ENCODE results near the gene EXO5. TPM values are rescaled to one million over a fixed set of nuclear protein-coding genes. Genes with fewer than 3 reads are reported as not detected.

The EXO5 gene
- total and polyA plus RNA-seq, 2 of the 8 experiments (the other 6 are each of a cell fraction or from before 2014, with no cell fraction given) = 4.4 to 8.5 TPM

GRCh38 chr1:40564913-40565312, 56.3 kb downstream of the EXO5 start:
- H4K5ac ChIP-seq (ENCODE audit: insufficient read length, low read depth, low read length) = no peak overlapping the region
- no peak overlapping the region for H3K9ac ChIP-seq (replicated peaks in 1 of 4; ENCODE audit: extremely low read depth in 1 of 4, low read depth in 3 of 4, low read length in 3 of 4)
- no peak overlapping the region for H4K91ac ChIP-seq (replicated peaks; ENCODE audit: insufficient read length, low read length)
- no peak overlapping the region for H2BK12ac ChIP-seq (ENCODE audit: low read depth, low read length)
- H3K4me1 ChIP-seq (replicated peaks in 1 of 4; ENCODE audit: control insufficient read depth in 3 of 4, insufficient read depth in 4 of 4, low read length in 3 of 4) = no peaks in the 10 kb centered on the region
- TF ChIP-seq POU5F1 (IDR thresholded peaks at IDR 0.05; ENCODE audit: low read depth, low read length) (no peak), GTF2F1 (IDR thresholded peaks at IDR 0.05; ENCODE audit: borderline replicate concordance, low read depth, low read length) (no peak), HDAC6 (IDR thresholded peaks at IDR 0.05; ENCODE audit: low read depth, low read length) (no peak), RBBP5 (IDR thresholded peaks at IDR 0.05; ENCODE audit: borderline replicate concordance, low read depth, low read length) (no peak), ATF3 (IDR thresholded peaks at IDR 0.05; ENCODE audit: insufficient read depth, low read depth, low read length) (no peak), POLR2AphosphoS5 (IDR thresholded peaks at IDR 0.05; ENCODE audit: low read depth, low read length) (no peak), HDAC2 (IDR thresholded peaks at IDR 0.05; ENCODE audit: borderline replicate concordance in 1 of 2, low read depth in 2 of 2, low read length in 2 of 2) (no peak), YY1 (IDR thresholded peaks at IDR 0.05; ENCODE audit: low read depth, low read length) (no peak)
- H2BK20ac ChIP-seq (ENCODE audit: low read length) = no peak overlapping the region
- H4K20me1 ChIP-seq (replicated peaks in 1 of 2; ENCODE audit: control insufficient read depth in 1 of 2, insufficient read depth in 2 of 2, low read length in 2 of 2) = no peaks in the 10 kb centered on the region
- H3K79me2 ChIP-seq (ENCODE audit: control insufficient read depth in 1 of 2, insufficient read depth in 2 of 2, low read length in 2 of 2) = no peaks in the 10 kb centered on the region
- no peaks in the 10 kb centered on the region for H3K36me3 ChIP-seq (ENCODE audit: control insufficient read depth in 2 of 4, insufficient read depth in 4 of 4, low read length in 3 of 4)
- POLR2A ChIA-PET (ENCODE audit: partially characterized antibody) = no interaction called here
- H2BK5ac ChIP-seq (ENCODE audit: low read depth, low read length) = no peak overlapping the region
- H3K27ac ChIP-seq (ENCODE audit: low read depth, low read length) = no peak overlapping the region
- no peaks in the 10 kb centered on the region for H3K9me3 ChIP-seq (ENCODE audit: insufficient read depth in 2 of 2, low read depth in 1 of 2, low read length in 1 of 2)
- no peaks in the 10 kb centered on the region for H3K79me1 ChIP-seq (ENCODE audit: low read depth, low read length)
- H4K8ac ChIP-seq (ENCODE audit: extremely low read depth, insufficient read depth, low read length) = no peak overlapping the region
- no peak overlapping the region for H2BK120ac ChIP-seq (replicated peaks; ENCODE audit: low read depth, low read length)
- no peak overlapping the region for H3K56ac ChIP-seq (replicated peaks; ENCODE audit: insufficient read length, low read depth, low read length)
- CTCF ChIA-PET (ENCODE audit: partially characterized antibody) = no interaction called here
- WGBS, 2 experiments (ENCODE audit: extremely low coverage in 1 of 2, insufficient coverage in 1 of 2, insufficient read length in 1 of 2, insufficient replicate concordance in 2 of 2, low coverage in 1 of 2, low lambda C conversion rate in 2 of 2, missing lambda C conversion rate in 1 of 2) = 88% methylated on average over 3 of the region's 3 CpGs; no CpG with 5 or more reads in 1 of the 2 experiments
- H2AFZ ChIP-seq (ENCODE audit: low read length) = no peak overlapping the region; the same call in 1 of the 2 replicates
- no peaks in the 10 kb centered on the region for H3K27me3 ChIP-seq (replicated peaks in 1 of 4; ENCODE audit: control insufficient read depth in 3 of 4, extremely low read depth in 1 of 4, insufficient read depth in 3 of 4, low read length in 3 of 4)
- DNase-seq (ENCODE audit: low read depth in 1 of 2, low spot score in 2 of 2) (no peak), FAIRE-seq (no peak)
- H3K14ac ChIP-seq (ENCODE audit: insufficient read length) = no peak overlapping the region
- no peak overlapping the region for H2BK15ac ChIP-seq (ENCODE audit: low read length)
- H2AK5ac ChIP-seq (ENCODE audit: low read depth, low read length) = no peak overlapping the region
- H3K4ac ChIP-seq (replicated peaks; ENCODE audit: insufficient read length, low read depth, low read length) = no peak overlapping the region
- no peak overlapping the region for H3K18ac ChIP-seq (ENCODE audit: extremely low read depth, low read length)
- no peaks in the 10 kb centered on the region for H3K23me2 ChIP-seq (ENCODE audit: low read depth, low read length)
- H3K23ac ChIP-seq (ENCODE audit: insufficient read length) = no peak overlapping the region
- H3K4me3 ChIP-seq (ENCODE audit: extremely low read depth in 1 of 4, insufficient read depth in 2 of 4, low read depth in 3 of 4, low read length in 4 of 4) = no peak overlapping the region
- no peak overlapping the region for H3K4me2 ChIP-seq (ENCODE audit: insufficient read depth in 1 of 2, low read depth in 2 of 2, low read length in 2 of 2)
